Endodermal cell (in vitro differentiated cells): ENCODE results near the gene NDUFAF8. TPM values are rescaled to one million over a fixed set of nuclear protein-coding genes. Genes with fewer than 3 reads are reported as not detected.

Experiments used
- DNase-seq: peaks from one replicate; pipeline ENCODE4 v3.0.0-alpha.2; 2017
- H3K27ac ChIP-seq: 2 replicates; pipeline ENCODE4 v1.5.1; 2013; ENCODE audit warnings: mild to moderate bottlenecking, low read depth, low read length, moderate library complexity
- H3K27me3 ChIP-seq: 2 replicates; pipeline ENCODE4 v1.6.1; 2013; ENCODE audit warnings: mild to moderate bottlenecking, low read length, moderate library complexity; ENCODE audit not compliant: insufficient read depth, control insufficient read depth, poor library complexity, severe bottlenecking
- H3K36me3 ChIP-seq: 2 replicates; pipeline ENCODE4 v1.7.0; 2013; ENCODE audit warnings: mild to moderate bottlenecking, low read length, moderate library complexity; ENCODE audit not compliant: control insufficient read depth, insufficient read depth
- H3K4me1 ChIP-seq: one replicate; pipeline ENCODE4 v1.7.0; 2013; ENCODE audit warnings: low read length; ENCODE audit not compliant: control insufficient read depth, insufficient read depth
- H3K4me3 ChIP-seq: 2 replicates; pipeline ENCODE4 v1.5.1; 2013; ENCODE audit warnings: mild to moderate bottlenecking, low read length, moderate library complexity
- H3K9ac ChIP-seq: 2 replicates; pipeline ENCODE4 v1.6.1; 2013; ENCODE audit warnings: mild to moderate bottlenecking, low read length, moderate library complexity; ENCODE audit not compliant: poor library complexity, severe bottlenecking; ENCODE audit errors: extremely low read depth
- H3K9me3 ChIP-seq: 2 replicates; pipeline ENCODE4 v1.6.1; 2013; ENCODE audit warnings: mild to moderate bottlenecking, low read length, moderate library complexity; ENCODE audit not compliant: control insufficient read depth
- H3K27ac Mint-ChIP-seq: 2 replicates; pipeline ENCODE4 v1.8.0; 2020; ENCODE audit warnings: mixed read lengths
- H3K27me3 Mint-ChIP-seq: 2 replicates; pipeline ENCODE4 v1.8.0; 2021; ENCODE audit warnings: mild to moderate bottlenecking, mixed read lengths; ENCODE audit not compliant: insufficient read depth
- H3K36me3 Mint-ChIP-seq: 2 replicates; pipeline ENCODE4 v1.8.0; 2020; ENCODE audit warnings: low read depth, mixed read lengths
- H3K4me1 Mint-ChIP-seq: 2 replicates; pipeline ENCODE4 v1.8.0; 2020; ENCODE audit warnings: mixed read lengths
- H3K4me3 Mint-ChIP-seq: 2 replicates; pipeline ENCODE4 v1.8.0; 2020; ENCODE audit warnings: mild to moderate bottlenecking, moderate library complexity, mixed read lengths
- H3K9me3 Mint-ChIP-seq: 2 replicates; pipeline ENCODE4 v1.8.0; 2020; ENCODE audit warnings: mild to moderate bottlenecking, mixed read lengths
- CTCF ChIP-seq: fragments of 200-600 bp; sonication (generic); conservative IDR thresholded peaks from 2 replicates; pipeline ENCODE4 v1.5.0; 2021; ENCODE audit warnings: antibody characterized with exemption, mild to moderate bottlenecking
- WGBS, 2 experiments: methylation state at CpG; one replicate each; pipeline versions ENCODE4 v1.1.5 to v1.1.7; 2013; ENCODE audit warnings: missing lambda C conversion rate in 2 of 2, mixed read lengths in 1 of 2; ENCODE audit not compliant: insufficient coverage in 1 of 2, insufficient read length in 1 of 2; 5-methylcytosine and 5-hydroxymethylcytosine counted together
- total RNA-seq, 2 donors: library from RNA; stranded (reverse); fragmentation: NEBNext Ultra II Directional in 1 of 2; extraction: Animal tissue kit (Norgen Biotek cat#: 25700) in 1 of 2; gene quantifications; 2 replicates in 1 of 2; 3 replicates in 1 of 2; pipeline ENCODE4 v1.2.1, GENCODE V29; 2021

The NDUFAF8 gene
- total RNA-seq, 2 donors from 2014 or later, result 42.7 to 48.7 TPM

GRCh38 chr17:81190591-81190990 is 48.5 kb upstream of the NDUFAF8 start:
- H3K4me3 Mint-ChIP-seq, result no peak overlapping the region
- Histone ChIP-seq H3K9me3 (no peaks in the 10 kb centered on the region), H3K9ac (no peak overlapping the region), H3K36me3 (no peaks in the 10 kb centered on the region), H3K27me3 (no peaks in the 10 kb centered on the region), H3K27ac (no peak overlapping the region), H3K4me1 (no peaks in the 10 kb centered on the region), H3K4me3 (no peak overlapping the region)
- no peaks in the 10 kb centered on the region for H3K27me3 Mint-ChIP-seq
- no peaks in the 10 kb centered on the region for H3K36me3 Mint-ChIP-seq
- H3K4me1 Mint-ChIP-seq, result no peaks in the 10 kb centered on the region
- no peak for DNase-seq
- no peak overlapping the region for H3K27ac Mint-ChIP-seq
- H3K9me3 Mint-ChIP-seq, result no peaks in the 10 kb centered on the region
- WGBS, 2 experiments, result 93 to 100% methylated on average over 6 to 28 of the region's 28 CpGs
- TF ChIP-seq CTCF, result no peak

GRCh38 chr17:81191116-81191515 is 48.0 kb upstream of the NDUFAF8 start:
- no peak overlapping the region for H3K4me3 Mint-ChIP-seq
- no peaks in the 10 kb centered on the region for H3K27me3 Mint-ChIP-seq
- H3K36me3 Mint-ChIP-seq, result no peaks in the 10 kb centered on the region
- DNase-seq, result no peak
- Histone ChIP-seq H3K4me3 (no peak overlapping the region), H3K9me3 (no peaks in the 10 kb centered on the region), H3K4me1 (no peaks in the 10 kb centered on the region), H3K36me3 (no peaks in the 10 kb centered on the region), H3K27me3 (no peaks in the 10 kb centered on the region), H3K9ac (no peak overlapping the region), H3K27ac (no peak overlapping the region)
- TF ChIP-seq CTCF, result no peak
- 87 to 91% methylated on average over 14 to 20 of the region's 20 CpGs for WGBS, 2 experiments
- H3K27ac Mint-ChIP-seq, result no peak overlapping the region
- no peaks in the 10 kb centered on the region for H3K4me1 Mint-ChIP-seq
- H3K9me3 Mint-ChIP-seq, result no peaks in the 10 kb centered on the region

- TF ChIP-seq CTCF, result no peak
- no peaks in the 10 kb centered on the region for H3K9me3 ChIP-seq
- Mint-ChIP-seq H3K36me3 (no peaks in the 10 kb centered on the region), H3K4me3 (no peak overlapping the region), H3K27ac (no peak overlapping the region), H3K4me1 (no peaks in the 10 kb centered on the region), H3K27me3 (no peaks in the 10 kb centered on the region), H3K9me3 (no peaks in the 10 kb centered on the region)
- DNase-seq, result no peak
- H3K27me3 ChIP-seq, result no peaks in the 10 kb centered on the region
- H3K4me3 ChIP-seq, result no peak overlapping the region
- no peak overlapping the region for H3K27ac ChIP-seq
- 94 to 96% methylated on average over 10 to 14 of the region's 14 CpGs for WGBS, 2 experiments
- H3K9ac ChIP-seq, result no peak overlapping the region
- no peaks in the 10 kb centered on the region for H3K36me3 ChIP-seq
- no peaks in the 10 kb centered on the region for H3K4me1 ChIP-seq
These were observed 47.5 kb upstream of the NDUFAF8 start for GRCh38 chr17:81191646-81192045.
